ENCODE results near the gene IQSEC1.

GRCh38 chr3:13049400-13049799, 23.8 kb downstream of the IQSEC1 start:
- TF ChIP-seq CTCF (conservative IDR thresholded peaks at IDR 0.05 in 1 of 2, IDR thresholded peaks at IDR 0.05 in 1 of 2; ENCODE audit: low read depth in 1 of 2, low read length in 2 of 2) (no peak), EZH2 (IDR thresholded peaks at IDR 0.05; ENCODE audit: low read length, missing control alignments) (no peak)
